Measurements from ENCODE around the gene GPRIN2.
"Not testable (repeated sequence)": the region's sequence is repeated elsewhere in the genome, so short reads cannot be mapped to it uniquely, and the experiment has no call there.

GPRIN2 gene

GRCh38 chr10:46520941-46521340 lies 35.5 kb downstream of the GPRIN2 start:
- DNase-seq (ENCODE audit: low read depth, low spot score) = no peak

- no peak for DNase-seq (ENCODE audit: low read depth, low spot score)
Measured at GRCh38 chr10:46520381-46520780, 36.1 kb downstream of the GPRIN2 start.

- no peak for DNase-seq (ENCODE audit: low read depth, low spot score)
Measured at GRCh38 chr10:46518028-46518725, 38.3 kb downstream of the GPRIN2 start.

GRCh38 chr10:46517541-46517940 lies 38.9 kb downstream of the GPRIN2 start:
- no peak for DNase-seq (ENCODE audit: low read depth, low spot score)

- no peak for DNase-seq (ENCODE audit: low read depth, low spot score)
Measured at GRCh38 chr10:46516660-46517416, 39.6 kb downstream of the GPRIN2 start.

- no peak for DNase-seq (ENCODE audit: low read depth, low spot score)
Measured at GRCh38 chr10:46515793-46516192, 40.7 kb downstream of the GPRIN2 start.

GRCh38 chr10:46515366-46515765 lies 41.1 kb downstream of the GPRIN2 start:
- no peak for DNase-seq (ENCODE audit: low read depth, low spot score)

GRCh38 chr10:46514899-46515298 lies 41.6 kb downstream of the GPRIN2 start:
- DNase-seq (ENCODE audit: low read depth, low spot score) = no peak

GRCh38 chr10:46514431-46514861 lies 42.0 kb downstream of the GPRIN2 start:
- no peak for DNase-seq (ENCODE audit: low read depth, low spot score)

GRCh38 chr10:46513333-46513732 lies 43.1 kb downstream of the GPRIN2 start:
- DNase-seq (ENCODE audit: low read depth, low spot score) = not testable (repeated sequence)

GRCh38 chr10:46512725-46513124 lies 43.7 kb downstream of the GPRIN2 start:
- DNase-seq (ENCODE audit: low read depth, low spot score) = not testable (repeated sequence)

GRCh38 chr10:46512002-46512401 lies 44.5 kb downstream of the GPRIN2 start:
- not testable (repeated sequence) for DNase-seq (ENCODE audit: low read depth, low spot score)
